Measurements from ENCODE around the gene GHRL.

DNA sequence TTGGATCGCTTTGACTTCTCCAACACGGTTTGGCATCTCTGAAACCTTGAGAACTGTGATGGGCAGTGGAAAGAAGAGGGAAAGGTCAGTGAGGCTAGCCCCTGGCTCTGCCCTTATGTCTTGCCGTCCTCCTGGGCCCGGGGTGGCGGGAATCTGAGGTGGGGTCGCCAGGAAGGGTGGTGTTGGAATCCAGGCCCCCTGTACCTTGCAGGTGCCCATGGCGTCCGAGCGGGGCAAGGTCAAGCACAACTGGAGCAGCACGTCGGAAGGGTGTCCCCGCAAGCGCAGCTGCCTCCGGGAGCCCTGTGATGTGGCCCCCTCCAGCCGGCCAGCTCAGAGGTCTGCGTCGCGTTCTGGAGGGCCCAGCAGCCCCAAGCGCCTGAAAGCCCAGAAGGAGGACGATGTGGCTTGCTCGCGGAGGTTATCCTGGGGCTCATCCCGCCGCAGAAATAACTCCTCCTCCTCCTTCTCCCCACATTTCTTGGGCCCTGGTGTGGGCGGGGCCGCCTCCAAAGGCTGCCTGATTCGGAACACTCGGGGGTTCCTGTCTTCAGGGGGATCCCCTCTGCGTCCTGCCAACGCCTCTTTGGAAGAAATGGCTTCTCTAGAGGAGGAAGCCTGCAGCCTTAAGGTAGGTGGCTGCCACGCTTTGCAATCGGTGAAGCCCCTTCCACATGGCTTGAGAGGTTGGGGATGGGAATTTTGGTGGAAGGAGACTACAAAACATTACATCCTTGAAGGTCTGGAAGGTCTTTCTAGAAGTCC lies 43.6 kb downstream of the GHRL start:
- TF ChIP-seq, protein P1, sequence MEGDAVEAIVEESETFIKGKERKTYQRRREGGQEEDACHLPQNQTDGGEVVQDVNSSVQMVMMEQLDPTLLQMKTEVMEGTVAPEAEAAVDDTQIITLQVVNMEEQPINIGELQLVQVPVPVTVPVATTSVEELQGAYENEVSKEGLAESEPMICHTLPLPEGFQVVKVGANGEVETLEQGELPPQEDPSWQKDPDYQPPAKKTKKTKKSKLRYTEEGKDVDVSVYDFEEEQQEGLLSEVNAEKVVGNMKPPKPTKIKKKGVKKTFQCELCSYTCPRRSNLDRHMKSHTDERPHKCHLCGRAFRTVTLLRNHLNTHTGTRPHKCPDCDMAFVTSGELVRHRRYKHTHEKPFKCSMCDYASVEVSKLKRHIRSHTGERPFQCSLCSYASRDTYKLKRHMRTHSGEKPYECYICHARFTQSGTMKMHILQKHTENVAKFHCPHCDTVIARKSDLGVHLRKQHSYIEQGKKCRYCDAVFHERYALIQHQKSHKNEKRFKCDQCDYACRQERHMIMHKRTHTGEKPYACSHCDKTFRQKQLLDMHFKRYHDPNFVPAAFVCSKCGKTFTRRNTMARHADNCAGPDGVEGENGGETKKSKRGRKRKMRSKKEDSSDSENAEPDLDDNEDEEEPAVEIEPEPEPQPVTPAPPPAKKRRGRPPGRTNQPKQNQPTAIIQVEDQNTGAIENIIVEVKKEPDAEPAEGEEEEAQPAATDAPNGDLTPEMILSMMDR (IDR thresholded peaks at IDR 0.05): no peak
- TF ChIP-seq SIN3A (IDR thresholded peaks at IDR 0.05; ENCODE audit: borderline replicate concordance, insufficient read depth, low read depth, low read length): no peak

All from Panc1 (cell line).